Stimulated activated CD8-positive, alpha-beta memory T cell treated with anti-CD3 and anti-CD28 coated beads, Interleukin-4, amount 100 ng/mL, for 24 hours (primary cell): ENCODE results near the gene SMIM29.

Experiments
- DNase-seq: peaks from one replicate; pipeline ENCODE4 v3.0.0-alpha.2; 2020; ENCODE audit warnings: low read depth

Gene SMIM29

DNA sequence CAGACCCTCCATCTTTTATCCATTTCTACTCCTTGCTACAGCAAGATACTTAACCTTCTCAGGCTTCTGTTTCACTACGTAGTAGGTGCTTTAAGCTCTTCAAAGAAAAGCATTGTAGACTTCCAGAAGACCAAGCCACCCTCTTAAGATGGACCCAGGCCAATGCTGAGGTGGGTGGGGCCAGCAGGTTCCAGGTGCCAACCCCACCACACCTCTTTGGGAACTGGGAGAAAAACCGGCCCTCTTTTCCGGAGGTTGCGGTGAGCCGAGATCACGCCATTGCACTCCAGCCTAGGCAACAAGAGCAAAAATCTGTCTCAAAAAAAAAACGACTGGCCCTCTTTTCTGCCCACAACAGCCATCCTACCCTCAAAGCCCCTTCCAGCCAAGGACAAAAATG, 22.7 kb downstream of the SMIM29 start:
- no peak for DNase-seq

- DNase-seq, result no peak
These were observed 23.3 kb downstream of the SMIM29 start for GRCh38 chr6:34225551-34225950.

DNA sequence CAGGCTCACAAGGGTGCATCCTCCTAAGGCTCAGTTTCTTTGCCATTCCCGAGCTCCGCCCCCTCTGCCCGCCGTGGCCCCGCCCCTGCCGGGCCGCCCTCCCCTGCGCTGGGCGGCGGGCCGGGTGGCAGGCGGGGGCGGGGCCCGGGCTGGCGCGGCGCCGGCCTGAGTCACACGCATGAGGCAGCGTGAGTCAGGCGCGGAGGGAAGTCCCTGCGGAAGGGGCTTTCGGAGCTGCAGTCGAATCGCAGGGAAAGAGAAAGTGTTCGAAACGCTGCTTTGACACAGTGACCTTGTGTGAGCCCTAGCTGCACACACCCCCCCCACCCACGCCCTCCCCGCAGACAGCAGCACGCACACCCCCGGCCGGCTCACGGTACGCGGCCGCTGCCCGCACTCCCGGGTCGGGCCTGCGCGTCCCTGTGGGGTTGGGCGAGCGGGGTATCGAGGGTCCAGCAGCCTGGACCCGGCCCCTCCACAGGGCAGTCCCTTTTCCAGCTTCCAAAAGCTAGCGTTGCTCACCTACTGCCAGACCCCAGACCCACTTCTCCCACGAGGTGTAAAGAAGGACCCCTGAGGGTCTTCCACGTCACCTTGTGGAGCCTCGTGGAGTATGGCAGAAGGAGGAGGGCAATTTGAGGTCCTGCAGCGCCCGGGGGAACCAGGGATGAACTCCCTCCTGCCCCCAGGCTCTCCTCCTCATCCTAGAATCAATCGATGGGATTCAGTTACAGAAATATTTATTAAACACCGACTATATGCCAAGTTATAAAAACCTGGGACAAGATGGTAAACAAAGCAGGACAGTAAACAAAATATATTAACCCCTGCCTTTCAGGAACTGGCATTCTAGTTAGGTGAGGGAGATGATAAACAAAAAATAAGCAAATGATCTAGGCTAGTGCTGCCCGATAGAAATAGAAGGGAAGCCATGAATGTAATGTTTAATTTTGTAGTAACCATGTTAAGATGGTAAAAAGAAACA, 24.6 kb downstream of the SMIM29 start:
- peak; percentile 90 for DNase-seq

- no peak for DNase-seq
These were observed 25.3 kb downstream of the SMIM29 start for GRCh38 chr6:34223381-34223955.

- no peak for DNase-seq
These were observed 30.1 kb downstream of the SMIM29 start for GRCh38 chr6:34218691-34219090.

GRCh38 chr6:34213772-34214171, 35.0 kb downstream of the SMIM29 start:
- DNase-seq, result no peak

GRCh38 chr6:34207695-34208443, 40.9 kb downstream of the SMIM29 start:
- no peak for DNase-seq

- no peak for DNase-seq
These were observed 42.1 kb downstream of the SMIM29 start for GRCh38 chr6:34206726-34207125.

DNA sequence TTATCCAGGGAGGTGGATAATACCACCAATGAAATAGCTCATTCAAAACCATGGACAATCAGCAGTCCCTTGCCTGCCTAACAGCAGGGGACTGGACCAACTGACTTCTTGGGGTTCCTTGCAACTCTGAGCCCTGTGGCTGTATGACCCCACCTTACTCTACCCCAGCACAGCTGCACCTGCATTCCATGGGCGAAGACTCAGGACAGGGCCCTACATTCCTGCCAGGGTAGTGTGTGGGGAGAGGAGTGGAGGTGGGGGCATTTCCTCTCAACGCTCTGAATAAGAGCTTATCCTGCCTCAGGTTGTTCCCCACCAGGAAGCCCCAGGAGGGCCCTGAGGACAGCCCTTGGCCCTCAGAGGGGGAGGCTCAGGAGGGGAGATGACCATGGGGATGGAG, 42.9 kb downstream of the SMIM29 start:
- DNase-seq, result no peak

- DNase-seq, result no peak
These were observed 43.3 kb downstream of the SMIM29 start for GRCh38 chr6:34205466-34205865.

GRCh38 chr6:34204693-34205092, 44.1 kb downstream of the SMIM29 start:
- no peak for DNase-seq

GRCh38 chr6:34202329-34203201, 46.2 kb downstream of the SMIM29 start:
- no peak for DNase-seq

- no peak for DNase-seq
These were observed 47.2 kb downstream of the SMIM29 start for GRCh38 chr6:34201455-34202107.

DNA sequence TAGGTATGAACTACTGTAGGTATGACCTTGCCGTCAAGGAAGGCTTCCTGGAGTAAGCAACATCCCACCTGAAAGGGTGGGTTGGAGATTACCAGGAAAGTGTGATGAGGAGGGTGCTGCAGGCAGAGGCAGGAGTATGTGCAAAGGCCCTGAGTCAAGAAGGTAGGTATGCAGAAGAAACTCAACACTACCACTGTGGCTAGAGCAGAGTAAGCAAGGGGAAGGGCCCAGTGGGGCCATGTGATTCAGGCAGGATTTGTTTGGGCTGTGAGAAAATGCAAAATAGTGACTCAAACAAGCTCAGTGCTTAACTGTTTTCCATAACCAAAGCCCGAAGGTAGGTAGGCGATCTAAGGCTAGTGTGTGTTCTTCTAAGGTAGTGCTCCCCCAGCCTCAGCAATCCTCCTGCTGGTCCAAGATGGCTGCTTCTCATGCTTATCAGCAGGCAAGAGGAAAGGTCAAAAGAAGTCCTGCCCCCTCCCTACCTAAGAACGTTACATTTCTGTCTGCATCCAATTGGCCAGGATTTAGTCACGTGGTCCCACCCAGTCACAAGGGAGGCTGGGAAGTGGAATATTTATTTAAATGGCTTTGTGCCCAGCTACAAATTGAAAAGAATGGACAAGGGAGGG, 48.4 kb downstream of the SMIM29 start:
- DNase-seq, result no peak

DNA sequence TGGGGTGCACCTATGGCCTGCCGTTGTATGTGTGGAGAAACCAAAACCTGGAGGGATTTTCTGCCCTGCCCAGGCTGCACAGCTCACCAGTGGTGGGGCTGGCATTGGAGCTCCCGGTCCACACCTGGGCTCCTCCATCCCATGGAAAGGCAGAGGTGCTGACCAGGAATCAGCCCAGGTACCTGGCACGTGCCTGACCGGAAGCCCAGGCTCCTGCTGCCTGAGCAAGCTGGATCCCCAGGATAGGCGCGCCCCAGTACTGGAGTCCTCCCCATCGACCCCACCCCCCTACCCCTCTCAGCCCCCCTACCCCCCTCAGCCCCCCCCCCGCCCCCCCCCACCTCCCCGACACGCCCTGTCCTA, 52.0 kb downstream of the SMIM29 start:
- no peak for DNase-seq
